HG03520 (cell line): ENCODE results near the gene S1PR4.
"Not testable (repeated sequence)": the region's sequence is repeated elsewhere in the genome, so short reads cannot be mapped to it uniquely, and the experiment has no call there.

Source experiments
- ATAC-seq: cut with Tn5 transposase; IDR thresholded peaks from one replicate; pipeline ENCODE4 v1.9.1; 2021; ENCODE audit warnings: mild to moderate bottlenecking, moderate library complexity; ENCODE audit not compliant: unreplicated experiment

The S1PR4 gene

GRCh38 chr19:3151563-3152418 is 26.8 kb upstream of the S1PR4 start:
- ATAC-seq = no peak

- ATAC-seq = no peak
Observed at GRCh38 chr19:3152419-3152780, 26.2 kb upstream of the S1PR4 start.

- no peak for ATAC-seq
Observed at GRCh38 chr19:3153286-3154230, 25.0 kb upstream of the S1PR4 start.

DNA sequence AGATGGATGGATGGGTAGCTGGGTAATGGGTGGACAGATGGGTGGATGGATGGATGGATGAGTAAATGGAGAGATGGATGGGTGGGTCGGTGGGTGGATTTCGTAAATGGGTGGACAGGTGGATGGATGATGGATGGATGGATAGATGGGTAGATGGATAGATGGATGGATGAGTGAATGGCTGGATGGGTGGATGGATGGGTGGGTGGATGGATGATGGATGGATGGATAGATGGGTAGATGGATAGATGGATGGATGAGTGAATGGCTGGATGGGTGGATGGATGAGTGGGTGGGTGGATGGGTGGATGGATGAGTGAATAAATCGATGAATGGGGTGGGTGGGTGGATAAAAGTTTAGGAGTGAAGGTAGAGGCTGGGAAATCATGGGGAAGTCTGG is 24.1 kb upstream of the S1PR4 start:
- not testable (repeated sequence) for ATAC-seq

DNA sequence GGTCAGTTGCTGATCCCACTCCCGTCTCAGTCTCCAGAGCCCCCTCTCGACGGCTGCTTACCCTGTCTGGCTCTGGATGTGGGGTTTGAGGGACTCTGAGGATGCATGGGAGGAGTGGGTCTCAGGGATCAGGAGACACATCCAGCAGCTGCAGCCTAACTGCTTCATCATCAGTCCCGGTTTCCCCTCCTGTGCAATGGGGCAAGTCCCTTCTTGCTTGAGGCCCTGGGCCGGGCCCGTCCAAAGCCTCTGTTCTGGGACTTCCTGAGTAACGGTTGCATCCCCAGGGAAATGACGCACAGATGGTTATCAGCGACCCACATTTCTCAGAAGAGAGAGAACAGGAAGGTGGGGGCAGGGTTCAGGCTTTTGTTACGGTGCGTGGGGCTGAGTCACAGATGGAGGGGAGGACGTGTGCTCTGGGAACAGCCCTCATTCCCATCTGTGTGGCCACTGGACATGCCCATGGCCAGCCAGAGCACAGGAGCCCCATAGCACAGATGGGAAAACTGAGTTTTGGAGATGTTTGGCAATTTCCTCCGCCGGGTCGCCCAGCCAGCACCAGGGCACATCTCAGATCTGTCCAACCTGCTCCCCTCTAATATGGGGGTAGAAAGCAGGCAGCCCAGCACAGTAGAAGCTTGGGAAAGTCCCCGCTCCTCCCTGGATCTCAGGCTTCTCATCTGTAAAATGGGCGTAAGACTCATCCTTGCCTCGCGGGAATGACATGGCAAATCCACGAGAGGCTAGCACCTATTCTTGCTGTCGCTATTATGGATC is 23.4 kb upstream of the S1PR4 start:
- no peak for ATAC-seq

GRCh38 chr19:3157096-3157845 is 21.3 kb upstream of the S1PR4 start:
- ATAC-seq = no peak

DNA sequence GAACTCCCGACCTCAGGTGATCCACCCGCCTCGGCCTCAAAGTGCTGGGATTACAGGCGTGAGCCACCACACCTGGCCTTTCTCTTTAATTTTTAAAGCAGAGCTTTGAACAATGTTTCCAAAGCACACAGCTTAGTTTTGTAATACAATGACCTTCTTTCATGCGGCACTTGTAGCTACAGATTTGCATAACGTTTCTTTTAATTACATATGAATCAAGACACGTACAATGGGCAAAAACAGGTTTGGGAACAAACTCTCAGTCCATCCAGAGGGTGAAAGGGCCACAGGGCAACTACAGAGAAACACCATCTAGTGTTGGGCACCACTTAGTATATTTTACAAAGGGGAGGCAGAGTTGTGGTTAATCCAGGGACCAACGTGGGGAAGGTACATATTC is 19.0 kb upstream of the S1PR4 start:
- no peak for ATAC-seq

DNA sequence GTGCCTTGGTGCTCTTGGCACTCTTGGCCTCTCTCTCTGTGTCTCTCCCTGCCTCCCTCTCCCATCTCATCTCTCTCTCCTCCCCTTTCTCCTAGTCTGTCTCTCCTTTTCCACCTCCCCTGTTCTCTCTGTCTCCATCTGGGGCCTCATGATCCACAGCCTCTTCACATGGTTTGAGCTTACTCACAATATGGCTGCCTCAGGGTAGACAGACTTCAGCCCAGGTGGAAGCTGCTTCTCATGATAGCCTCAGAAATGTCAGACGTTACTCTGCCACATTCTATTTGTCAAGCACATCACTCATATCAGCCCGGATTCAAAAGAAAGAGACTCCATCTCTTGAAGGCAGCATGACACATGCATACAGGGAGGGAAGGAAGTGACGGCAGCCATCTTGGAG is 18.4 kb upstream of the S1PR4 start:
- ATAC-seq = no peak

DNA sequence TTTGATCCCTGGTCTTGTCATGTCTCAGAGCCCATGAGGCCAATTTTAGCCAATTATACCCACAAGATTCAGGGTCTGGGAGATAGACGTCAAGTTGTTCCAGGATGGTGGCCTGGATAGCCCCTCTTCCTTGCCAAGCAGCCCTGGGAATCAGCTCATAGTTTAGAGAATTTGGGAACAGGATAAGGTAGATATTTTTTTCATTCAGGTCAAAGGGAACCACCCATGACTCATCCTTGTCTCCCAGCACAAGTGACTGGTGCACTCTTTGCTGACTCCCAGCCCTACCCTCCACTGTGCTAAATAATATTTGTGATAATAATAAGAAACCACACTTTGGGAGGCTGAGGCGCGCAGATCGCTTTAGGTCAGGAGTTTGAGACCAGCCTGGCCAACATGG is 17.1 kb upstream of the S1PR4 start:
- no peak for ATAC-seq

DNA sequence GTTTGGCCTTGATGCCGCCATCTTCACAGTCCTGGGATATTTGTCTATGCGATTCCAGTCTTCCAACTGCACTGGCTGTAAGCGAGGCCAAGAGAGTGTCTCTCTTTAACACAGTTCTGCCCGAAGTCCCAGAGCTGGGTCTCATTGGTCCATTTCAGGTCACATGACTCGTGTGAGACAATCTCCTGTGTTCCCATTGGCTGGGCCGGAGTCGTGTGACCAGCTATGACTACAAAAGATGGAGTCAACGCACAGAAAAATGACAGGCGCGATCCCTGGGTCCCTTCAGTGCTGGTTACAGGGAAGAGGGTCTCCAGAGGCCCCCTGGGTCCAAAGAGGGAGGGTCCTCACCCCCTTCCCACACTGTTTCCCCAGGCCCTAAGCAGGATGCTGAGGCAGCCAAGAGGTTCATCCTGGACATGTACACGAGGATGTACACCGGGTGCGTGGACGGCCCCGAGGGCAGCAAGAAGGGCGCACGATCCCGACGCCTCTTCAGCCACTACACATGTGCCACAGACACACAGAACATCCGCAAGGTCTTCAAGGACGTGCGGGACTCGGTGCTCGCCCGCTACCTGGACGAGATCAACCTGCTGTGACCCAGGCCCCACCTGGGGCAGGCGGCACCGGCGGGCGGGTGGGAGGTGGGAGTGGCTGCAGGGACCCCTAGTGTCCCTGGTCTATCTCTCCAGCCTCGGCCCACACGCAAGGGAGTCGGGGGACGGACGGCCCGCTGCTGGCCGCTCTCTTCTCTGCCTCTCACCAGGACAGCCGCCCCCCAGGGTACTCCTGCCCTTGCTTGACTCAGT is 15.9 kb upstream of the S1PR4 start:
- ATAC-seq = no peak

DNA sequence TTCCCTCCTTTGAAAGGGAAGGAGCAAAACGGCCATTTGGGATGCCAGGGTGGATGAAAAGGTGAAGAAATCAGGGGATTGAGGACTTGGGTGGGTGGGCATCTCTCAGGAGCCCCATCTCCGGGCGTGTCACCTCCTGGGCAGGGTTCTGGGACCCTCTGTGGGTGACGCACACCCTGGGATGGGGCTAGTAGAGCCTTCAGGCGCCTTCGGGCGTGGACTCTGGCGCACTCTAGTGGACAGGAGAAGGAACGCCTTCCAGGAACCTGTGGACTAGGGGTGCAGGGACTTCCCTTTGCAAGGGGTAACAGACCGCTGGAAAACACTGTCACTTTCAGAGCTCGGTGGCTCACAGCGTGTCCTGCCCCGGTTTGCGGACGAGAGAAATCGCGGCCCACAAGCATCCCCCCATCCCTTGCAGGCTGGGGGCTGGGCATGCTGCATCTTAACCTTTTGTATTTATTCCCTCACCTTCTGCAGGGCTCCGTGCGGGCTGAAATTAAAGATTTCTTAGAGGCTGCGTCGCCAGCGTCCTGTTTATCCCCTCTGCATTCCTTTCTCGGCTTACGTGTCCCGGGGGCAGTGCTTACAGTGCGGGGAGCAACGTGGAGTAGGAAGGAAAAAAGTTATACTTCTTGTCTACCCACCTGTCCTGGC is 15.2 kb upstream of the S1PR4 start:
- no peak for ATAC-seq

GRCh38 chr19:3163943-3164342 is 14.6 kb upstream of the S1PR4 start:
- ATAC-seq = no peak

- no peak for ATAC-seq
Observed at GRCh38 chr19:3167533-3168272, 10.9 kb upstream of the S1PR4 start.

- ATAC-seq = no peak
Observed at GRCh38 chr19:3171894-3172672, 6.5 kb upstream of the S1PR4 start.

GRCh38 chr19:3172673-3173000 is 5.9 kb upstream of the S1PR4 start:
- ATAC-seq = not testable (repeated sequence)

DNA sequence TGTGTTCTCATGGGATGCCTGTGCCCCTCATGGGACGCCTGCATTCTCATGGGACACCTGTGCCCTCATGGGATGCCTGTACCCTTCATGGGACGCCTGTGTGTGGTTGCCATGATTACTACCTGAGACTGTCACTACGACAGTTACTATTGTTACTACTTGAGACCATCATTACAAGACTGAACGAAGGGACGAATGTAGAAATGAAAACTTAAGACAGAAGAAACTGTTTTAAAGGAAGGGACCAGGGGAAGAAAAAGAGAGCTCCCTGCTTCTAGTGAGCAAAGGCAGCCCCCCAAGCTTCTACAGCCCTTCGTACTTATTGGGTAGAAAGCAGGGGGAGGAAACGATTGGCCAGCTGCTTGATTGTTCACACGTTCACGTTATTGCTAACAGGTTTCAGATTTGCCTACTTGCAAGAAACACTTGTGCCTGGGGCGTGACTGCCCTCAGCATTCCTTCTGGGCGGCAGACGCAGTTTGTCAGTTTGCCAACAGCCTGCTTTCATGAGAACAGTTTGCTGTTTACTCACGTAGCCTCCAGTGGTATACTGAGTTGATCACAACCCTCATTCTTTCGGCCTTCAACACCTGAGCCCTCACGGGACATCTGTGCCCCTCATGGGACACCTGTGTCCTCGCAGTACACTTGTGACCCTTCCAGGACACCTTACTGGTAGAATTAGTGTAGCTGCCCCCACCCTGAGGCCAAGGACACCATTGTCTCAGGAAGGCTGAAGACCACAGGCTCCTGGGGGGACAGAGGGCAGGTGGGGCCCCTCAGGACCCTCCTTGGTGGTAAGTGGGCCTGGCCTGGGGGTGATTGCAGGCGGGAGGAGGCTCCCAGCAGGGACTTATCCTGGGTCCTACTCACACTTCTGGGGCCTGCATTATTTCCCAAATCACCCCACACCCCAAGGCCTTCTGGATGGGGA is 2.5 kb upstream of the S1PR4 start:
- no peak for ATAC-seq
